ENCODE measurements around the gene LRRC36.

The LRRC36 gene

DNA sequence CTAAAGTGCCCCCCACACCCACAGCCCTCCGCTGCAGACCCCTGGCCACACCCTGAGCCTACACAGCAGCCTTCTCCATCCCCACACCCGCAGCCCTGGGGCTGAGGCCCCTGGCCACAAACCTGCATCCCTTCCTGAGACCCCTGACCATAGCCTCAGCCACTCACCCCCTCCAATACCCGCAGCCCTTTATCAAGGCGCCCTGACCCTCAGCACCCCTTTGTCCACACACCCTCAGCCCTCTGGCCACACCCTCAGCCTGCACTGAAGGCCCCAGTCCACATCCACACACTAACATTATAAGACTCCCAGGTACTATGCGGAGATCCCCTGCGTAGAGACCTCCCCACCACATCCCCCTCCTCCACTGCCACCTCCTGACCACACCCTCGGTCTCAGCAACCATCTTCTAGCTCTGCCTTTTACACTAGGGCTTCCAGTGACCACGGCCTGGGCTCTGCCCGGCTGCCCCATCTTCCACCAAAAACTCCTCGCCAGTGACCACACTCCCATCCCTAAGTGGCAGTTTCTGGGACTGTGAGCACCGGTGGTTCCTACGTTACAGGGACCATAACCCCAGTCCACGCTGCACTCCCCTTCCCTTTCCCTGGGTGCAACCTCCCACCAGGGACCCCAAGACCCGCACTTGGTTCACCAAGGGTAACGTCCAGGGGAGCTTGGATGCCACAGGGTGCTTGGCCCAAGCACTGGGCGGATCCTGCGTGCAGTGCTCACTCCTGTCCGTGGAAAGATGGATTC, 65.9 kb downstream of the LRRC36 start:
- no peak for DNase-seq

DNA sequence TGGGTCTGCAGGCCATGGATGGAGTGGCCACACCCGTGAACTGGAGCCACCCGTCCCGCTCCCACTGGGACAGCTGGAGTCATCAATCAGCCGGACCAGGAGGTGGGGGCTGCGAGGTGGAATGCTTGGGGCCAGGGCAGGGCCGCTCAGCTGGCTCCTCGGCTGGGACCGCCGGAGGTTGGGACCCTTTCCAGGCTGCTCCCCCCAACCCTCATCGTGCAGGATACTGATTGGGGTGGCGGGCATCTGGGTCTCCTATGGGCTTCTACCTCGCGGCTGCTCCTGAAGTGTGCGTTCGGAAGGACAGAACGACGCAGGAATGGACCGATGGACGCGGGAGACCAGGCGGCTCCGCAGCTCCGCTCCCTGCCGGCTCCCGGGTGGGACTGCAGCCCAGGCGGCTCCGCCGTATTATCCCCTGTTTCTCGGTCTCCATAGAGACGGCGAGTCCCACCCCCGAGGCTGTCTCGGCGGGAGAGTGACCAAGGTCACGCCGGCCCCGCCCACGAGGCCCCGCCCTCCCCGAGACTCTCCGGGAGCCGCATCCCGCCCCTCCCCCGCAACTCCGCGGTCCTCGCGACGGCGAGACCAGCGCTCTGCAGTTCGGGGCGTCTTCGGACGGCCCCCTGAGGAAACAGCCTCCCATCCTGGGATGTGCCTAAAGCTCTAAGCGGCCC, 66.6 kb downstream of the LRRC36 start, which contains the start of gene TPPP3:
Gene TPPP3 (minus strand): TSS at position 388 of the 677 bp plus-strand sequence. CDS start 2,387 bp downstream, outside the sequence.
- no peak for DNase-seq

DNA sequence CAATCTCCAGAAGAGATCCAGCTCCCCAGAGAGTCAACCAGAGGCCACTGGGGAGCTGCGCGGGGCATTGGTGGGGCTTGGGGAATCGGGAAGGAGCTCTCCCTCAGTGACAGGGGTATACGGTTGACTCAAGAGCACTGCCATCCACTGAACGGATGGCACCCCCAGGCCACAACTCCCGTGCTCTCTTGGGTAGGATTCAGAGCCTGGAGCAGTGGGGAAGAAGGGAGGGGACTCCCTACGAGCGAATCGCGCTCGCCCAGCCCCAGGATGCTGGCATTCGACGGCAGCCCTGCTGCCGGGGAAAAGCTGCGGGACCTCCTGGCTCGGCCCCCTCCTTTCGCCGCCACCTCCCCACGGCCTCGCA, 67.2 kb downstream of the LRRC36 start:
- no peak for DNase-seq

DNA sequence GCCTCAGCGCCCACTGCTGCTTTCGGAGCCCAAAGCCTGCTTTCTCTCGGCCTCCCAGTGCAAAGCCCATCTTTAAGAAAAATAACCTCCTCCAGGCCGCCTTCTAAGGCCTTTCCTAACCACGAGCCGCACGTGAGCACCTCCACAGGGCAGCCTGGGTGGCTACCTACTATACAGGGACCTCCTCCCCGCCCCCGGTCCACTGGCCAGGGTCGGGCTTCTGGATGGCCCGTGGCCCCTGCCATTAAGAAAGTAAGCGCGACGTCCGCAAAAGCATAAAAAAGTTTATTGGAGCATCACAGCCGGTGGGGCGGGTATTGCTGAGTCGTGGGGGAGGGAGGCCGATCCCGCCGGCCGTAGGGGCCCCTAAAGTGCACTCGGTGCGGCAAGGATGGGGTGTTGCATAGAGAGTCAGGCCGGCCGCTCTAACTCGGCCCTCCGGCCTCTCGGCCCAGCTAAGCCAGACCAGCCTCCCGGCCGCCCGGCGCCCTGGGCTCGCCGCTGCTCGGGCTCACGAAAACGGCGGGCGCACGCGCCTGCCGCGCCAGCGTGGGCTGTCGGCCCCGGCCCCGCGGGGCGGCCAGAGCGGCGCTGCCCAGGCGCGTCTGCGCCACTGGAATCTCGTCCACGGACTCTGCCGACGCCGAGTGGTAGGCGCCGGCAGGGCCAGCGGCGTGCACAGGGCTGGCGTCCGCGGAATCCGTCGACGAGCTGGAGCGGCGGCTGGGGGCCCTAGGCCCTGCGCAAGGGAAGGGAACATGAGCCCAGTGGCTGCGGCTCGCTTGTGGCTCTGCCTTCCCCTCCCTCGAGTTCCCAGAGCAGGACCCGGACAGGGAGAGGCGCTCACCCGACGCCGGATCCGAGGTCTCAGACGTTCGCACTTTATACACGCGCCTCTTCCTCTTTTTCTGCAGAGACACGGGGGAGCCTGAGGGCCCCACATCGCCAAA, 67.8 kb downstream of the LRRC36 start:
- no peak for DNase-seq

DNA sequence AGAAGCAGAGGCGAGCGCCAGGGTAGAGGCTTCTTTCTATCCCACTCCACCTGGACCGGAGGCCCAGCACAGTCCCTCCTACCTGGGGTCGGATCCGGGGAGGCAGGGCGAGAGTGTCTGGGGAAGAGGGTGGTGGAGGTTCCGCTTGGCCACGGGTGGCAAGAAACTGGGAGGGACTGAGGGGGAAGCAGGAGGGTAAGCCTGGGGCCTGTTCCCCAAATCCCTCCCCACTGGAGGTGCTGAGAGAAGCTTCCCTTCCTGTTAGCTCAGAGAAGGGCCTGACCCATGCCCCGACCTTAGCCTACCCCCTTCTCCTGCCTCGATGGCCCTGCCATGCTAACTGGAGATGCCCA, 68.5 kb downstream of the LRRC36 start:
- DNase-seq, result no peak

DNA sequence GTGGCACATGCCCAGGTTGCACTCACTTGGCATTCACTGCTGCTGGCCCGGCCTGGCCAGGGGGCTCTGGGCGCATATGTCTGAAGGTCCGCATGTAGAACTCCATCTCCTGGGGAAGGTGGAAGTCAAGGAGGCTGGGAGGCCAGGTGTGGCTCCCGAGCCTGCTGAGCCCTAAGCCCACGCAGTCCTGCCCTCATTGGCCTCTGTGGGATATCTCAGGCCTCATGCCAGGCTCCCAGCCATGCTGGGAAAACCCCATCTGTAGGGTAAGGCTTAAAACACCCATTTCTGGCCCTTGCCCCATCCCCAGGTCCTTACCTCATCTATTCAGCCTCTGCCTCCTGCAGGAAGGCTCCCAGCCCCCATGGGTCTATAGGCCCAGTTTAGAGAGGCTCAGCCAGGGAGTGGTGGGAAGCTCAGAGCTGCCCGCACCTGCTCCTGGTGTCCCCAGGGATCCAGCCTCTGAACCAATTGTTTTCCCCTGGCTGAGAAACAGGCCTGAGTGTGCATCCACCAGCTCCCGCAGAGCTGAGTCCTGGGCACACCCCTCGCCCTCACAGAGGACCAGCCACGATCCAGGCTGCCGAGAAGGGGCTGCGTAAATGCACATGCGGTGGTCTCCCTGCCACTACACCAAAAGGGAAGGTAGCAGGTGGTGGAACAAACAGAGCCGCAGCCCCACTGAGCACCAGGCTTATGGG, 69.0 kb downstream of the LRRC36 start:
- DNase-seq, result no peak

DNA sequence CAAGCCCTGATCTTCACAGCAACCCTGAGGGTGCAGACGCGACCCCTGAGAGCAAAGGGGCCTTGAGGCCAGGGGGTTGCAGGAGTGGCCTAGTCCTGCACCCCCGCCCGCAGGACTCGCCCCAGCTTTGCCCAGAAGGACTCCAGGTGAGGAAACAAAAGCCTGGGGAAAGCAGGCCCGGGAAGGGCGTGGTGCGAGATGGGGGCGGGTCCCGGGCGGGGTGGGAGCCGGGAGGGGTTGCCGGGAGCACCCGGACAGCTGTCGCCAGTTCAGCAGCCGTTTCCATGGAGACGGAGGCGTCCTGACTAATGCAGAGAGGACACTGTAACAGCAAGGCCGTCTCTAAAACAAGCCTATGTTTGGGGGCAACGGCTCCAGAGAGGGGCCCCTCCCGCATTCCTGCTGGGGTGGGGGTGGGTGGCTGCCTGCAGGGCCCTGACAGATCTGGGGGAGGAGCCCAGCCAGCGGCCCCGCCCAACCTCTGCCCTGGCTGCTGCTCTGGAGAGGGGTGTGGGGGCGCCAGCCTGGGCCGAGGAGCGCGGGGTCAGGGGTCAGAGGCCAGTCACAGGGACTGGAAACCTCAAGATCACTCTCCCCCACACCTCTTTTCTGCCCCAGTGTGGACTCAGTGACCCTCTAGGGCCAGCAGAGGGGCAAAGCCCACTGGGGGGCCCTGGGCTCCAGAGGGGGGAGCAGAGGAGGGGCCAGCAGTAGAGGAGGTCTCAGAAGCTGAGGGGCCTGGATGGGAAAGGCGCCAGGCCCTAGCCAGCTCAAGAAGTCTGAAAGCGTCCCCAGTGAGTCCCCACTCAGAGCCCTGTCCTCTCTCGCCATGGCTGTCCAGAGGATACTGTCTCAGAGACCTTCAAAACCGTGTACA, 69.8 kb downstream of the LRRC36 start:
- no peak for DNase-seq

DNA sequence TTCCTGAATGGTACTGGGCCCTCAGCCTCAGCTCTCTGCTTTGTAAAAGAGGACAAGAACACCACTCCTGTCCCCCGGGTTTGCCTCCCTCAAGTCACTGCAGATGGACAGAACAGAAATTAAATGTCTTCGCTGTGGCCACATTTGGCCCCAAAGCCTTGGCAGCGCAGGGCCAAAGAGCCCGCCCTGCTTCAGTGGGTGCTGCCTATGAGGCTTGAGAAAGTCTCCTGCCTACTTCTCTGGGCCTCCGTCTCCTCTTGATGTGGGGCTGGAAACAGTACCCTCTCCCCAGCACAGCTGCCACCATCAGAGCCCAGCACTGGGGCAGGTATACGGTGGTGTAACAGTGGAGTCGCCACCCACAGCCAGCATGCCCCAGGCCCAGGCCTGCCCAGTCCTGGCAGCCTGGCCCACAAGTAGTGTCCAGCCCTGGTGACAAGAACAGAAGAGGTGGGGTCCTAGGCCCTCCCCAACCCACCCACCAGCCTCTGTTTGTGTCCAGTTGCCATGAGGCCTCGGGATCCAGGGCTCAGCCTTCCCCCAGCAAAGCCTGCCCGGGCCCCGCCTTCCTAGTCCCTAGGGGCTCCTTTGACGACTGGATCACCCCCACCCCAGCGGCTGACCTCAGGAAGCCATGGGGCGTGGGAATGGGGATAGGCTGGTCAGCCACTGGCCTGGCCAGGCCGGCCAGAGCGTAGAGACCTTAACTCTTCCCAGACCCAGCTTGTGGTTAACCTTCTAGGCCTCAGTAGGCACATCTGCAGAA, 70.6 kb downstream of the LRRC36 start:
- no peak for DNase-seq

DNA sequence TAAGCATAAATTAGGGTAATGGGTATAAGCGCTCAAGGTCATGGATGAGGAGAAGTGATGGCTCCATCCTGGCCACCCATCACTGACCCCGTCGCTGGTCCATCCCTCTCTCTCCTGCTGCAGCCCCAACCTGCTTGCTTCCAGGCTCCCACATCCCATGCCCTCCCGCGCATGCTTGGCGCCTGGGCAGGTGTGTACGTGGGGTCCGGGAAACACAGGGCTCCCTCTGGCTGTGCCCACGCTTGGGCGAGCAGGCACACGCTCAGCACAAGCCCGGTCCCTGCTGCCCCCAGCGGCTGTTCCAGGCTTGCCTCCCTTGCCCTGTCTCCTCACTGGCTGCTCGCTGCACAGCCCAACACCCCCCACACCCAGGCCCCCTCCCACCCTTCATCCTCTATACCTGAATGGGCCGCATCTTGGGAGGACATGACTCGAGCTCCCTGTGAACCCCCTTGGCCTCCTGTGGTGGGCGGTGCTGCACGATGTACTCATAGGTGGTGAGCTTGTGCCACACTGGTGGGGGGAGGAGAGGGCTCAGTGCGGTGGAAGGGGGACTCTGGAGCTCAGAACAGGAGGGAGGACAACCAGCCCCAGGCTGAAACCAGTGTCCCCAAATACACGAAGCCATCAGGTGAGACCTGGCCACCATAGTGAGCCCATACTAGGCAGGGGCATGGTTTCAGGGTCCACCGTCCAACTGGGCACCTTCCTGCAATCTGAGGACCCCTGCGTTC, 71.4 kb downstream of the LRRC36 start:
- no peak for DNase-seq

DNA sequence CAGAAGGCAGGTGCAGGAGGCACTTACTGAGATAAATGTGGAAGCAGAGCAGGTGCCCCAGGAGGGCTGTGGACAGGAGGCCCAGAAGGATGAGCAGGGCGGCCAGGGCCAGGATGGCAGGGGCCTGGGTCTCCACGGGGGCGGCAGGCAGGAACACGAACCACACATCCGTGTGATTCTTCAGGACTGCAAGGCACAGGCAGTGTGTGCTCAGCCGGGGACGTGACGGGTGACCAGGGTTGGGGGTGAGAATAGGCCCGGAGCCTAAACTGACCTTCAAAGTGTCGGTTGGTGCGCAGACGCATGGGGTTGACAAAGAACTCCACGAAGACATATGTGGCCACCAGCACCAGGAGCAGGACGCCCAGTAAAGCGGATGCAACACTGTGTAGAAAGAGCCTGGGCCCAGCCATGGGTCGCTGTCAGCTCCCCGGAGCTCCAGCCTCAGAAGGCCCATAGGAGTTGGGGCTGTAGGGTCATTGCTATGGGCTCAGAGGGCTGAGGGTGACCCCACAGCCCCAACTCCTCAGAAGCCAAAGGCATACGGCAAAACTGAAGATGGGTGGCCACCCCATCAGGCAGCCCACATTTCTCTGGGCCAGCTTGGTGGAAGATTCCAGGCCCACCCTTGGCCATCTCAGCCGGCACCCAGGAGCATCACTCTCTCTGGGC, 72.1 kb downstream of the LRRC36 start:
- no peak for DNase-seq

DNA sequence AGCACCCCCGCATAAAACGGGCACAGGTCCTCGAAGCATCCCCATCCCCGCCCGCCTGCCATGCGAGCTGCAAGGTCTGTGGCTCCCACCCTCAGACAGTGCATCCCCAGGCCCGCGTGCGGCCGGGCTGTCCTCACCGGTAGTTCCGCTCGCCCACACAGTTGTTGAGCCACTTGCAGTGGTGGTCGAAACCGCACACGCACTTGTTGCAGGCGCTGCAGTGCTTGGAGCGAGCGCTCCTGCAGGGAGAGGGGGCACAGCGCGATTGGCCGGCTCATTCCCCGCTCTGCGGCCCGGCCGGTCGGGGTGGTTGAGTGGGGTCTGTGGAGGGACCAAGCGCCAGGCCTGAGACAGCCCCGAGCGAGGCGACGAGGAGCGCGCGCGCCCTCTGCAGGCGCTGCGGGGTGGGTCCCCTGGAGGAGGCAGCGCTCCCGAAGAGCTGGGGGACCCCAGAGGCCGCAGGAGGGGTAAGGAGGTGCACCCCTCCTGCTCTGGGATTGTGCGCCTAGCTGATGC, 72.7 kb downstream of the LRRC36 start:
- DNase-seq, result peak; percentile 33

DNA sequence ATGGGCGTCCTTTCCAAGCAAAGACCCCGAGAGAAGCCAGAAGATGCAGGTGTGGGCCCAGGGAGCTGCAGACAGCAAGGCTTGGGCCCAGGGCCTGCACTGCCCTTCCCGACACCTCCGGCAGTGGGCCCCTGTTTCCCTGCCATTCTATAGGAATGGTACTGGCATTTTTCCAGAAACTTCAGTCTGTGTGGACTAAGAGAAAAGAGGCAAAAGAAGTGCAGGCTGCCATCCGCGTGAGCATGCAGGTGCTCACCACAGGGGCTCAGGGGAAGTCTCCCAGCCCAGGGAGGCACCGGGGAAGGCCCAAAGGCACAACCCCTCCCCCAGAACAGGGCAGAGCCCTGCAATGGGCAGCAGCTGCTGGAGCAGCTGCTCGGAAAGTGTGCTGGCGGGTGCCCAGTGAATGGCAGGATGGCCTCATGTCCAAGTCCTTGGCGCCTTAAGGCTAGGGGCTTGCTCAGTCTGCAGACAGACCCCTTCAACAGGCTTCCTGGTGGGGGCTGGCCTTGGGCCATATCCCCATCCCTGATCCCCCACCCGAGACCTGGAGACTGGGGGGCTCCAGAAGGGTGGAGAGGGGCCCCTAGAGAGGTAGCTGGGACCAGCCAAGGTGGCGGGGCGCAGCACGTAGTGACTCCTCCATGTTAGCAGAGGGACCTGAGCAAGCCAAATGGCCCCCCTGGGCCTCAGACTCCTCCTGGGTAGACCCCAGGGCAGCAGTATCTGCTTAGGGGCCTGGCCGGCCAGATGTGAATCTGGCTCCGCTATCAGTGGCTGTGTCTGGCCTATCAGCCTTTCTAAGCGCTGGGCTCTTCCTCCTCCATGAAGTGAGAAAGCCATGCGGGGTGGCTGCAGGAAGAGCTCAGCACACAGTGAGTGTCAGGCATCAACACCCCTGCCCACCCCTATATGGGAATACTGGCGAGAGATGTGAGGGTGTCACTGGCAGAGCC, 73.4 kb downstream of the LRRC36 start:
- no peak for DNase-seq

DNA sequence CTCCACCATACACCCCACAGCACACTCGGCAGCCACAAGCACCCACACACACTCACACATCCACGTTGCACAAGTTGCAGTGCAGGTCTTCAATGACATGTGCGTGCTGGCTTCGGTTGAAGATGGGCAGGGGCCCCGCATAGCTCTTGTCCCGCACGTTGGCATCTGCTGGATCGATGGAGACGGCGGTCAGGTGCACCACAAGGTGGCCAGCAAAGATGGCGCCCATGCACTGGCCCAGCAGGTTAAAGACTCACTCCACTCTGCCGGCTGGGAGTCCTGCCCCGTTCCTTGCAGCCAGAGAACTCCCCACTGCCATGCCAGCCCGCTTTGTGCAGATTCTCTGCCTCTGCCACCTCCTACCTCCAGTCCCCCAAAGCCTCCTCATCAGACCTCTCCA, 74.3 kb downstream of the LRRC36 start:
- no peak for DNase-seq

DNA sequence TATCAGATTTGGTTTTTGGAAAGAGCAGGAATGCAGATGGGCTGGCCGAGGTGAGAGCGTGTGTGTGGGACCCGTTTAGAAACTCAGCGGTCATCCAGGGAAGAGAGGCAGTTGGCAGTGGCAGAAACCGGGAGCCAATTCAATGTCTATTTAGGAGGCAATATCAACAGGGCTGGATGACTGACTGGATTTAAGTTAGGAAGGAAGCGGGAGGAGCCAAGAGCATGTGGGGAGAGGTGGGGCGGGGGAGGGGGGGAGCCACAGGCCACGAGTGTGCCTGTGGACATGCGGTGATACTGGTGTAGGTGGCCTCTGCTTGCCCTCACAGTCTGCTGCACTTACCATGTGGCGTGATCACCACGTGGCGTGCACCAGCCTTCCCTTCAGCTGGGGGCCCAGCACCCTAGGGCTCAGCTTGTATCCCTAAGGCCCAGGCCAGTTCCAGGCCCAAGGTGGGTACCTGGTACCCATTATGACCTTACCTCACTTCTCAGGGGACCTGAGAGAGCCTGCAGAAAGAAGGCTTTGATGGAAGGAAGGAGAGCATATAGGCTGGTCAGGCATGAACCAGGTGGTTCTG, 77.5 kb downstream of the LRRC36 start:
- no peak for DNase-seq

DNA sequence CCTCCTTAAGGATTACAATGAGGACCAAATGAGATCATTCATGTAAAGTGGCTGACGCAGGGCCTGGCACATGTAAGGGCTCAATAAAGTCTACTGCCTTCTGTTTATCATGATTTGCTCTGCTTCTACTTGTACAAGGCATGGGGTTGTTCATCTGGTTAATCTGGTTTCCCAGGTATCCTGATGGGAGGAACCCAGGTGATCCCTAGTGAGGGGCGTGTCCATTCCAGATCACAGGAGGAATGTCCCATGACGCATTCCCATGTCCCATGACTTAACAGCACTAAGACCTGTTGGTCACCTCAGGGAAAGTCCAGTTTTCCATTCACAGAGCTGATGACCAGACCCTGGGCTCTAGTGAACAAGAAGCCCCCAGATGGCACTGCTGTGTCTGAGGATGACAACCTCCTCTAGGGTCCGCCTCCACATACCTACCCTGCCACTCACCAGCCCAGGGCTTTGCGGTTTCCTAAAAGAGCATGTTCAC, 78.2 kb downstream of the LRRC36 start:
- DNase-seq, result no peak

DNA sequence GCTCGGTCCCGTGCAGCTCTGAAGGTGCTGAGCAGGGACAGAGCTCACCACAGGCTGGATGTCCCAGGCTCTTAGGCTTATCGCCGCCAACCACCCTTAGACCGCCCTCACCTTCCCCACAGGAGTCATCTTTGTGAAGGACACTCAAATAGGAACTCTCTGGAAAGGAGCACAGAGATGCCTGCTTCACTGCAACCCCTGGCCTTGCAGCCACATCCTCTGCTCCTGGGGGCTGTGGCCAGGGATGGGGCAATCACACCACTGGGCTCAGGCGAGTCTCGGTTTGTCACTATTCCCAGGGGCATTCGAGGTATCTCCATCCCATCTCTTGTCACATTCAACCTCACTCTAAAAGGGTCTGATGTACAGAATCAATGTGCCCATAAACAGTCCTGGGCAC, 78.7 kb downstream of the LRRC36 start:
- DNase-seq, result no peak

DNA sequence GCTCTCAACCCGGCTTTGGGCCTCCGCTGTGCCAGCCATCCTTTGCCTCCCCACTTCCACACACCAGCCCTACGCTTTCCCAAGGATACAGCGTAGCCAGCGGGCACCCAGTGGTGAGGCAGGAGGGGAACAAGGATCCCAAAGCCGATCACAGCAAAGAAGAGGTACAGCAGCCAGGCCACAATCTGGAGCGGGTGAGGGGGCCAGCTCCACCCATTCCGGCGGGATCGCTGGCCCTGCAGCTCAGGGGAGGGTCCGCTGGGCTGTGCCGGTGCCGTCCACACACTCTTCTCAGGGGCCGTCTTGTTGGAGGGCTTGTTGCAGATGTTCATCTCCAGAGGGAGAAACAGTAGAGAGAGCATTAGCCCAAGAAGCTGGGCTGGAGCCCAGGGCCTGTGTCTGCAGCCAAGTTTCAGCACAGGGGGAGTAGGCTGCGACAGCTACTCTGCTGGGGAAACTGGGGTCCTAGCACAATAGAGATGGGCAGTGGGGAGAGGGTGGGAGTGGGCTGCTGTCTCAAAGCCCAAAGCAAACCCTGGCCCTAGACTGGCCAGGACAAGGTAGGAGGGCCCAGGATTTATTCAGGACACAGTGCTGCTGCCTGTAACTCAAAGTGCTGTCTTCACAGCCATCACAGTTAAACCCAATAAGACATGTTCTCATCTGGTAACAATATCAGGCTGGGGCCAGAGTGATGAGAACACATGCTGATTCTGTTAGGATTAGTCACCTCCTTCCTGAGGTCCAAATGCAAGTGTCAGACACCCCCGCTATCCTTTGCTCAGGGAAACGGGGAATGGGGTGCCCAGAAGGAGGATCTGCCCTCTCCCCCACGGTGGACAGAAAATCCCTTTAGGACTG, 79.7 kb downstream of the LRRC36 start:
- no peak for DNase-seq
